Thyroid gland (tissue), 4 donors: ENCODE data around the gene RIBC2. TPM values are rescaled to one million over a fixed set of nuclear protein-coding genes. Genes with fewer than 3 reads are reported as not detected.
"Not testable (repeated sequence)": the region's sequence is repeated elsewhere in the genome, so short reads cannot be mapped to it uniquely, and the experiment has no call there.

ENCODE experiments used
- DNase-seq, 2 donors: peaks; one replicate each; pipeline ENCODE4 v3.0.0-alpha.2; 2019
- H3K27ac ChIP-seq, 3 donors: fragments of 200-600 bp; sonication (generic); 1 replicate in 2 of 3; 2 replicates in 1 of 3; pipeline ENCODE4 v1.5.1; 2016 to 2019; ENCODE audit warnings: mild to moderate bottlenecking in 1 of 3, moderate library complexity in 1 of 3
- H3K27me3 ChIP-seq: fragments of 200-600 bp; sonication (generic); one replicate; pipeline ENCODE4 v1.5.1; 2019
- H3K36me3 ChIP-seq, 2 donors: fragments of 200-600 bp; sonication (generic); one replicate each; pipeline ENCODE4 v1.5.1; 2016 to 2019
- H3K4me1 ChIP-seq, 2 donors: fragments of 200-600 bp; sonication (generic); one replicate each; pipeline ENCODE4 v1.5.1; 2017 to 2019
- H3K4me3 ChIP-seq, 3 donors: fragments of 200-600 bp; sonication (generic); replicated peaks in 1 of 3; 1 replicate in 2 of 3; 2 replicates in 1 of 3; pipeline ENCODE4 v1.5.1; 2016; ENCODE audit warnings: mild to moderate bottlenecking in 1 of 3
- H3K9me3 ChIP-seq: fragments of 200-600 bp; sonication (generic); one replicate; pipeline ENCODE4 v1.5.1; 2017
- CTCF ChIP-seq, 6 experiments: fragments of 200-600 bp in 3 of 6; fragments of 450-650 bp in 3 of 6; sonication (generic) in 3 of 6; IDR thresholded peaks; one replicate each; pipeline ENCODE4 v1.5.1; 2016 to 2019; ENCODE audit warnings: antibody characterized with exemption in 6 of 6, mild to moderate bottlenecking in 2 of 6, inconsistent platforms in 1 of 6, moderate library complexity in 1 of 6
- POLR2A ChIP-seq, 2 donors: fragments of 450-650 bp; IDR thresholded peaks; one replicate each; pipeline ENCODE4 v1.6.1; 2017; ENCODE audit warnings: antibody characterized with exemption in 2 of 2, mild to moderate bottlenecking in 2 of 2, moderate library complexity in 1 of 2
- WGBS, 2 donors: methylation state at CpG; one replicate each; pipeline ENCODE4 v1.1.5; 2017; 5-methylcytosine and 5-hydroxymethylcytosine counted together
- intact Hi-C: fragments of 100-400 bp; cut with DNase I; formaldehyde crosslinking; loops from one replicate; pipeline ENCODE4 v1.15.1; 2023
- total RNA-seq, 4 donors: library from RNA; depleted of rRNA; stranded (reverse); fragments of >200 nt; gene quantifications; one replicate each; pipeline ENCODE4 v1.2.3, GENCODE V29; 2016

RIBC2 gene
- total RNA-seq, 4 donors from 2014 or later: 0.45 to 4.2 TPM; not detected in 2

- intact Hi-C loops: no loop called here
- peaks cover 2 to 8% of the 10 kb centered on the region in 2 donors for H3K4me1 ChIP-seq
- no peaks in the 10 kb centered on the region for H3K36me3 ChIP-seq
- WGBS, 2 donors: 21 to 27% methylated on average over 10 of the region's 10 CpGs
- H3K27ac ChIP-seq: no peak overlapping the region
- TF ChIP-seq CTCF (IDR thresholded peaks at IDR 0.05) (peak; percentile 35 to 78 (median 74)), POLR2A (IDR thresholded peaks at IDR 0.05) (no peak)
- H3K4me3 ChIP-seq: no peak overlapping the region
- H3K27me3 ChIP-seq: no peaks in the 10 kb centered on the region
- DNase-seq: peak; percentile 74 to 81
- no peaks in the 10 kb centered on the region for H3K9me3 ChIP-seq
Measured at GRCh38 chr22:45441138-45441537, 27.6 kb downstream of the RIBC2 start.

- 63 to 71% methylated on average over 5 of the region's 5 CpGs for WGBS, 2 donors
- intact Hi-C loops: loop anchor here (2.0 kb wide), 1 partner anchor 111 kb away; no protein-coding TSS in a partner anchor
- H3K36me3 ChIP-seq: no peaks in the 10 kb centered on the region
- no peaks in the 10 kb centered on the region for H3K9me3 ChIP-seq
- DNase-seq: no peak
- no peak overlapping the region for H3K4me3 ChIP-seq
- peaks cover 0 to 6% of the 10 kb centered on the region in 2 donors for H3K4me1 ChIP-seq
- H3K27me3 ChIP-seq: no peaks in the 10 kb centered on the region
- TF ChIP-seq CTCF (IDR thresholded peaks at IDR 0.05): no peak
- no peak for TF ChIP-seq POLR2A (IDR thresholded peaks at IDR 0.05)
- no peak overlapping the region for H3K27ac ChIP-seq
Measured at GRCh38 chr22:45442116-45442515, 28.6 kb downstream of the RIBC2 start.

GRCh38 chr22:45444168-45444567, 30.7 kb downstream of the RIBC2 start:
- Histone ChIP-seq H3K4me3 (no peak overlapping the region), H3K4me1 (peaks cover 0 to 6% of the 10 kb centered on the region in 2 donors), H3K27me3 (no peaks in the 10 kb centered on the region), H3K9me3 (no peaks in the 10 kb centered on the region), H3K36me3 (no peaks in the 10 kb centered on the region), H3K27ac (no peak overlapping the region)
- intact Hi-C loops: no loop called here
- 95 to 100% methylated on average over 3 of the region's 3 CpGs for WGBS, 2 donors
- TF ChIP-seq CTCF (IDR thresholded peaks at IDR 0.05) (no peak), POLR2A (IDR thresholded peaks at IDR 0.05) (no peak)
- no peak for DNase-seq

- WGBS, 2 donors: 86 to 90% methylated on average over 11 to 14 of the region's 14 CpGs
- intact Hi-C loops: no loop called here
- no peak for DNase-seq
- Histone ChIP-seq H3K27me3 (no peaks in the 10 kb centered on the region), H3K9me3 (no peaks in the 10 kb centered on the region), H3K4me3 (no peak overlapping the region), H3K4me1 (peaks cover 0 to 8% of the 10 kb centered on the region in 2 donors), H3K36me3 (no peaks in the 10 kb centered on the region), H3K27ac (no peak overlapping the region)
- TF ChIP-seq CTCF (IDR thresholded peaks at IDR 0.05): no peak
- TF ChIP-seq POLR2A (IDR thresholded peaks at IDR 0.05): no peak
Measured at GRCh38 chr22:45445031-45445710, 31.7 kb downstream of the RIBC2 start.

- DNase-seq: no peak
- 87 to 89% methylated on average over 5 of the region's 5 CpGs for WGBS, 2 donors
- Histone ChIP-seq H3K4me3 (no peak overlapping the region), H3K4me1 (peaks cover 0 to 7% of the 10 kb centered on the region in 2 donors), H3K27ac (no peak overlapping the region), H3K27me3 (no peaks in the 10 kb centered on the region), H3K9me3 (no peaks in the 10 kb centered on the region), H3K36me3 (no peaks in the 10 kb centered on the region)
- TF ChIP-seq CTCF (IDR thresholded peaks at IDR 0.05) (no peak), POLR2A (IDR thresholded peaks at IDR 0.05) (no peak)
- intact Hi-C loops: no loop called here
Measured at GRCh38 chr22:45446216-45446615, 32.7 kb downstream of the RIBC2 start.

DNA sequence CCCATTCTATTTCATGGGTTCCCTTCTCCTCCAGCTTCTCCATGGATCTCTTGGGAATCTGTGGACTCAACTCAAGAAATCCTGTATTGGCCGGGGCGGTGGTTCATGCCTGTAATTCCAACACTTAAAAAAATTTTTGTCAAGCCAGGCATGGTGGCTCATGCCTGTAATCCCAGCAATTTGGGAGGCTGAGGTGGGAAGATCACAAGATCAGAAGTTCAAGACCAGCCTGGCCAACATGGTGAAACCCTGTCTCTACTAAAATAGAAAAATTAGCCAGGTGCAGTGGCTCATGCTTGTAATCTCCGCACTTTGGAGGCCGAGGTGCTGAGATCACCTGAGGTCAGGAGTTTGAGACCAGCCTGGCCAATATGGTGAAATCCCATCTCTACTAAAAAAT, 34.1 kb downstream of the RIBC2 start:
- H3K9me3 ChIP-seq, DNase-seq, H3K27me3 ChIP-seq, H3K36me3 ChIP-seq, H3K4me3 ChIP-seq, H3K27ac ChIP-seq, intact Hi-C loops, H3K4me1 ChIP-seq: not testable (repeated sequence)
- 88 to 100% methylated on average over 4 of the region's 4 CpGs for WGBS, 2 donors
